Inflammatory macrophage treated with lipopolysaccharide for 1 hour (primary cell): Measurements from ENCODE around the gene MYLK4.
"Not testable (repeated sequence)": the region's sequence is repeated elsewhere in the genome, so short reads cannot be mapped to it uniquely, and the experiment has no call there.

Experiments used
- DNase-seq, 2 donors: peaks; one replicate each; pipeline ENCODE4 v3.0.0-alpha.2; 2020 to 2022

The MYLK4 gene

GRCh38 chr6:2777249-2777648 lies 26.5 kb upstream of the MYLK4 start:
- DNase-seq, result no peak

- no peak for DNase-seq
These were observed 24.3 kb upstream of the MYLK4 start for GRCh38 chr6:2775003-2775402.

- DNase-seq, result no peak
These were observed 22.7 kb upstream of the MYLK4 start for GRCh38 chr6:2773449-2773848.

GRCh38 chr6:2772840-2773239 lies 22.1 kb upstream of the MYLK4 start:
- no peak for DNase-seq

- no peak for DNase-seq
These were observed 20.4 kb upstream of the MYLK4 start for GRCh38 chr6:2771079-2771478.

- DNase-seq, result no peak
These were observed 19.4 kb upstream of the MYLK4 start for GRCh38 chr6:2770171-2770570.

GRCh38 chr6:2768696-2769095 lies 18.0 kb upstream of the MYLK4 start:
- DNase-seq, result no peak

- no peak for DNase-seq
These were observed 17.2 kb upstream of the MYLK4 start for GRCh38 chr6:2767657-2768524.

- DNase-seq, result peak in 1 of 2 donors; percentile 27
These were observed 16.3 kb upstream of the MYLK4 start for GRCh38 chr6:2766767-2767656.

GRCh38 chr6:2765896-2766766 lies 15.4 kb upstream of the MYLK4 start:
- DNase-seq, result peak; percentile 36 to 41

- DNase-seq, result peak; percentile 98 to 99
These were observed 14.6 kb upstream of the MYLK4 start, which contains the start of gene WRNIP1 for GRCh38 chr6:2765166-2765895. WRNIP1 (plus strand) TSS chr6:2765393; CDS start chr6:2765623, 230 bp downstream.

- peak; percentile 60 to 70 for DNase-seq
These were observed 14.0 kb upstream of the MYLK4 start for GRCh38 chr6:2764610-2765165.

- DNase-seq, result no peak
These were observed 13.3 kb upstream of the MYLK4 start for GRCh38 chr6:2763876-2764540.

- DNase-seq, result peak in 1 of 2 donors; percentile 43
These were observed 12.7 kb upstream of the MYLK4 start for GRCh38 chr6:2763345-2763841.

GRCh38 chr6:2762868-2763267 lies 12.1 kb upstream of the MYLK4 start:
- not testable (repeated sequence) for DNase-seq

GRCh38 chr6:2760882-2761842 lies 10.4 kb upstream of the MYLK4 start:
- peak in 1 of 2 donors; percentile 63 for DNase-seq

- DNase-seq, result no peak
These were observed 8.3 kb upstream of the MYLK4 start for GRCh38 chr6:2758980-2759379.

GRCh38 chr6:2756687-2757224 lies 6.0 kb upstream of the MYLK4 start:
- no peak for DNase-seq

GRCh38 chr6:2756241-2756640 lies 5.5 kb upstream of the MYLK4 start:
- DNase-seq, result peak; percentile 73 to 81
